CD4-positive, CD25-positive, alpha-beta regulatory T cell (primary cell): ENCODE data around the gene PALMD. TPM values are rescaled to one million over a fixed set of nuclear protein-coding genes. Genes with fewer than 3 reads are reported as not detected.

Experiments
- ATAC-seq, 2 donors: fragments of 150-1000 bp; cut with Tn5 transposase; one replicate each; pipeline ENCODE4 v1.10.0; 2021; ENCODE audit warnings: low read depth in 2 of 2, moderate number of reproducible peaks in 2 of 2, moderate library complexity in 1 of 2
- DNase-seq, 3 donors: peaks; one replicate each; pipeline versions ENCODE4 v3.0.0 to v3.0.0-alpha.2; 2012 to 2022; ENCODE audit warnings: mixed read lengths in 1 of 3
- H3K27ac ChIP-seq: one replicate; pipeline ENCODE4 v1.7.0; 2013; ENCODE audit warnings: mild to moderate bottlenecking, low read length; ENCODE audit not compliant: insufficient read depth, poor library complexity, severe bottlenecking
- H3K27me3 ChIP-seq: one replicate; pipeline ENCODE4 v1.7.0; 2013; ENCODE audit warnings: low read length; ENCODE audit not compliant: control insufficient read depth, insufficient read depth
- H3K36me3 ChIP-seq: one replicate; pipeline ENCODE4 v1.7.0; 2013; ENCODE audit warnings: mild to moderate bottlenecking, low read length, moderate library complexity; ENCODE audit not compliant: control insufficient read depth, insufficient read depth
- H3K4me1 ChIP-seq: 2 replicates; pipeline ENCODE4 v1.7.0; 2013; ENCODE audit warnings: mild to moderate bottlenecking, low read length; ENCODE audit not compliant: insufficient read depth, control insufficient read depth, poor library complexity, severe bottlenecking
- H3K4me3 ChIP-seq: one replicate; pipeline ENCODE4 v1.7.0; 2013; ENCODE audit warnings: low read depth, mild to moderate bottlenecking, low read length, moderate library complexity
- H3K9me3 ChIP-seq, 2 experiments: 1 replicate in 1 of 2; 2 replicates in 1 of 2; pipeline ENCODE4 v1.7.0; 2013; ENCODE audit warnings: low read length in 2 of 2, mild to moderate bottlenecking in 1 of 2, moderate library complexity in 1 of 2; ENCODE audit not compliant: control insufficient read depth in 2 of 2
- H3K27ac Mint-ChIP-seq, 3 donors: one replicate each; pipeline ENCODE4 v1.8.0; 2020 to 2022; ENCODE audit warnings: mild to moderate bottlenecking in 3 of 3, mixed read lengths in 3 of 3, moderate library complexity in 2 of 3
- H3K27me3 Mint-ChIP-seq: one replicate; pipeline ENCODE4 v1.8.0; 2022; ENCODE audit warnings: mild to moderate bottlenecking, mixed read lengths
- H3K36me3 Mint-ChIP-seq: one replicate; pipeline ENCODE4 v1.8.0; 2020; ENCODE audit warnings: mixed read lengths
- H3K4me1 Mint-ChIP-seq, 4 donors: one replicate each; pipeline ENCODE4 v1.8.0; 2020 to 2022; ENCODE audit warnings: mixed read lengths in 4 of 4, mild to moderate bottlenecking in 1 of 4
- H3K4me3 Mint-ChIP-seq, 4 donors: one replicate each; pipeline ENCODE4 v1.8.0; 2020 to 2022; ENCODE audit warnings: mild to moderate bottlenecking in 4 of 4, mixed read lengths in 4 of 4, moderate library complexity in 3 of 4
- H3K9me3 Mint-ChIP-seq, 7 donors: one replicate each; pipeline ENCODE4 v1.8.0; 2020 to 2022; ENCODE audit warnings: mixed read lengths in 7 of 7, mild to moderate bottlenecking in 3 of 7, moderate library complexity in 2 of 7
- polyA plus RNA-seq, 4 donors: library from polyadenylated mRNA; unstranded; fragments of 300-500 nt; fragmentation: Illumina TruSeq; gene quantifications; one replicate each; pipeline ENCODE4 v1.2.3, GENCODE V29; 2021
- total RNA-seq: library from RNA; stranded (reverse); gene quantifications from one replicate; pipeline ENCODE4 v1.2.3, GENCODE V29; 2022

Gene PALMD
- total and polyA plus RNA-seq, 5 donors from 2014 or later = not detected

GRCh38 chr1:99636647-99637175, 9.2 kb upstream of the PALMD start:
- no peaks in the 10 kb centered on the region for H3K9me3 ChIP-seq
- H3K36me3 ChIP-seq = no peaks in the 10 kb centered on the region
- Mint-ChIP-seq H3K27ac (no peak overlapping the region), H3K36me3 (no peaks in the 10 kb centered on the region), H3K27me3 (no peaks in the 10 kb centered on the region), H3K9me3 (peaks cover 0 to 4% (median 0%) of the 10 kb centered on the region in 7 donors), H3K4me3 (no peak overlapping the region), H3K4me1 (no peaks in the 10 kb centered on the region)
- H3K27ac ChIP-seq = no peak overlapping the region
- H3K4me3 ChIP-seq = no peak overlapping the region
- no peaks in the 10 kb centered on the region for H3K27me3 ChIP-seq
- ATAC-seq (no peak), DNase-seq (no peak)
- H3K4me1 ChIP-seq = no peaks in the 10 kb centered on the region

- no peaks in the 10 kb centered on the region for H3K27me3 Mint-ChIP-seq
- H3K36me3 ChIP-seq = no peaks in the 10 kb centered on the region
- H3K27me3 ChIP-seq = no peaks in the 10 kb centered on the region
- no peaks in the 10 kb centered on the region for H3K9me3 Mint-ChIP-seq
- no peak overlapping the region for H3K4me3 Mint-ChIP-seq
- H3K4me1 Mint-ChIP-seq = no peaks in the 10 kb centered on the region
- DNase-seq = no peak
- ATAC-seq = no peak
- no peaks in the 10 kb centered on the region for H3K4me1 ChIP-seq
- no peak overlapping the region for H3K27ac ChIP-seq
- H3K36me3 Mint-ChIP-seq = no peaks in the 10 kb centered on the region
- H3K27ac Mint-ChIP-seq = no peak overlapping the region
- H3K9me3 ChIP-seq = no peaks in the 10 kb centered on the region
- no peak overlapping the region for H3K4me3 ChIP-seq
Measured at GRCh38 chr1:99638853-99639252, 7.1 kb upstream of the PALMD start.

GRCh38 chr1:99639408-99639807, 6.5 kb upstream of the PALMD start:
- Mint-ChIP-seq H3K27ac (no peak overlapping the region), H3K36me3 (no peaks in the 10 kb centered on the region), H3K4me1 (no peaks in the 10 kb centered on the region), H3K4me3 (no peak overlapping the region), H3K9me3 (peaks cover 0 to under 1% (median 0%) of the 10 kb centered on the region in 7 donors), H3K27me3 (no peaks in the 10 kb centered on the region)
- DNase-seq = no peak
- no peaks in the 10 kb centered on the region for H3K9me3 ChIP-seq
- no peak overlapping the region for H3K4me3 ChIP-seq
- ATAC-seq = no peak
- H3K27me3 ChIP-seq = peaks cover 3% of the 10 kb centered on the region
- H3K36me3 ChIP-seq = no peaks in the 10 kb centered on the region
- H3K4me1 ChIP-seq = no peaks in the 10 kb centered on the region
- no peak overlapping the region for H3K27ac ChIP-seq

- H3K4me3 Mint-ChIP-seq = no peak overlapping the region
- Histone ChIP-seq H3K4me3 (no peak overlapping the region), H3K4me1 (no peaks in the 10 kb centered on the region), H3K27me3 (peaks cover 3% of the 10 kb centered on the region), H3K9me3 (no peaks in the 10 kb centered on the region), H3K36me3 (no peaks in the 10 kb centered on the region), H3K27ac (no peak overlapping the region)
- no peaks in the 10 kb centered on the region for H3K4me1 Mint-ChIP-seq
- peaks cover 0 to 2% (median 0%) of the 10 kb centered on the region in 7 donors for H3K9me3 Mint-ChIP-seq
- peaks cover under 1% of the 10 kb centered on the region for H3K27me3 Mint-ChIP-seq
- no peaks in the 10 kb centered on the region for H3K36me3 Mint-ChIP-seq
- ATAC-seq = no peak
- DNase-seq = no peak
- no peak overlapping the region for H3K27ac Mint-ChIP-seq
Measured at GRCh38 chr1:99639945-99640344, 6.0 kb upstream of the PALMD start.

- no peak for ATAC-seq
- Histone ChIP-seq H3K27me3 (peaks cover 5% of the 10 kb centered on the region), H3K36me3 (no peaks in the 10 kb centered on the region), H3K27ac (no peak overlapping the region), H3K4me1 (no peaks in the 10 kb centered on the region), H3K4me3 (no peak overlapping the region), H3K9me3 (no peaks in the 10 kb centered on the region)
- peaks cover 7% of the 10 kb centered on the region for H3K27me3 Mint-ChIP-seq
- H3K9me3 Mint-ChIP-seq = peaks cover 0 to 2% (median 0%) of the 10 kb centered on the region in 7 donors
- H3K27ac Mint-ChIP-seq = no peak overlapping the region
- DNase-seq = no peak
- no peaks in the 10 kb centered on the region for H3K36me3 Mint-ChIP-seq
- no peak overlapping the region for H3K4me3 Mint-ChIP-seq
- H3K4me1 Mint-ChIP-seq = no peaks in the 10 kb centered on the region
Measured at GRCh38 chr1:99640672-99641071, 5.2 kb upstream of the PALMD start.

GRCh38 chr1:99641558-99641957, 4.4 kb upstream of the PALMD start:
- H3K9me3 ChIP-seq = no peaks in the 10 kb centered on the region
- H3K4me1 ChIP-seq = no peaks in the 10 kb centered on the region
- Mint-ChIP-seq H3K36me3 (no peaks in the 10 kb centered on the region), H3K4me3 (no peak overlapping the region), H3K27me3 (peaks cover 16% of the 10 kb centered on the region), H3K27ac (no peak overlapping the region), H3K4me1 (peaks cover 0 to 3% (median 0%) of the 10 kb centered on the region in 4 donors), H3K9me3 (peaks cover 0 to 2% (median 0%) of the 10 kb centered on the region in 7 donors)
- H3K27ac ChIP-seq = no peak overlapping the region
- peaks cover 11% of the 10 kb centered on the region for H3K27me3 ChIP-seq
- DNase-seq (no peak), ATAC-seq (no peak)
- no peaks in the 10 kb centered on the region for H3K36me3 ChIP-seq
- H3K4me3 ChIP-seq = no peak overlapping the region

GRCh38 chr1:99642053-99642452, 3.9 kb upstream of the PALMD start:
- Histone ChIP-seq H3K27me3 (peaks cover 11% of the 10 kb centered on the region), H3K36me3 (no peaks in the 10 kb centered on the region), H3K9me3 (no peaks in the 10 kb centered on the region), H3K4me3 (no peak overlapping the region), H3K4me1 (no peaks in the 10 kb centered on the region), H3K27ac (no peak overlapping the region)
- Mint-ChIP-seq H3K9me3 (peaks cover 0 to 2% (median 0%) of the 10 kb centered on the region in 7 donors), H3K4me1 (peaks cover 0 to 3% (median 0%) of the 10 kb centered on the region in 4 donors), H3K36me3 (no peaks in the 10 kb centered on the region), H3K27me3 (peaks cover 20% of the 10 kb centered on the region), H3K4me3 (no peak overlapping the region), H3K27ac (no peak overlapping the region)
- no peak for DNase-seq
- ATAC-seq = no peak

- no peaks in the 10 kb centered on the region for H3K36me3 ChIP-seq
- peaks cover 20% of the 10 kb centered on the region for H3K27me3 ChIP-seq
- H3K4me3 Mint-ChIP-seq = no peak overlapping the region
- H3K27ac Mint-ChIP-seq = no peak overlapping the region
- no peak overlapping the region for H3K27ac ChIP-seq
- ATAC-seq = no peak
- no peak for DNase-seq
- H3K4me3 ChIP-seq = no peak overlapping the region
- H3K36me3 Mint-ChIP-seq = no peaks in the 10 kb centered on the region
- H3K27me3 Mint-ChIP-seq = peaks cover 27% of the 10 kb centered on the region
- H3K9me3 ChIP-seq = no peaks in the 10 kb centered on the region
- H3K4me1 Mint-ChIP-seq = peaks cover 0 to 3% (median 0%) of the 10 kb centered on the region in 4 donors
- H3K4me1 ChIP-seq = no peaks in the 10 kb centered on the region
- H3K9me3 Mint-ChIP-seq = peaks cover 0 to 2% (median 0%) of the 10 kb centered on the region in 7 donors
Measured at GRCh38 chr1:99643021-99643779, 2.7 kb upstream of the PALMD start.
